HG02885 (cell line): ENCODE measurements around the gene P2RX5.
A peak's percentile ranks its signal among the peaks of the same experiment; 100 is the strongest.
"Not testable (repeated sequence)": the region's sequence is repeated elsewhere in the genome, so short reads cannot be mapped to it uniquely, and the experiment has no call there.

Source experiments
- ATAC-seq: cut with Tn5 transposase; IDR thresholded peaks from one replicate; pipeline ENCODE4 v1.9.1; 2021; ENCODE audit warnings: mild to moderate bottlenecking; ENCODE audit not compliant: unreplicated experiment, poor library complexity

P2RX5 gene, protein sequence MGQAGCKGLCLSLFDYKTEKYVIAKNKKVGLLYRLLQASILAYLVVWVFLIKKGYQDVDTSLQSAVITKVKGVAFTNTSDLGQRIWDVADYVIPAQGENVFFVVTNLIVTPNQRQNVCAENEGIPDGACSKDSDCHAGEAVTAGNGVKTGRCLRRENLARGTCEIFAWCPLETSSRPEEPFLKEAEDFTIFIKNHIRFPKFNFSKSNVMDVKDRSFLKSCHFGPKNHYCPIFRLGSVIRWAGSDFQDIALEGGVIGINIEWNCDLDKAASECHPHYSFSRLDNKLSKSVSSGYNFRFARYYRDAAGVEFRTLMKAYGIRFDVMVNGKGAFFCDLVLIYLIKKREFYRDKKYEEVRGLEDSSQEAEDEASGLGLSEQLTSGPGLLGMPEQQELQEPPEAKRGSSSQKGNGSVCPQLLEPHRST

DNA sequence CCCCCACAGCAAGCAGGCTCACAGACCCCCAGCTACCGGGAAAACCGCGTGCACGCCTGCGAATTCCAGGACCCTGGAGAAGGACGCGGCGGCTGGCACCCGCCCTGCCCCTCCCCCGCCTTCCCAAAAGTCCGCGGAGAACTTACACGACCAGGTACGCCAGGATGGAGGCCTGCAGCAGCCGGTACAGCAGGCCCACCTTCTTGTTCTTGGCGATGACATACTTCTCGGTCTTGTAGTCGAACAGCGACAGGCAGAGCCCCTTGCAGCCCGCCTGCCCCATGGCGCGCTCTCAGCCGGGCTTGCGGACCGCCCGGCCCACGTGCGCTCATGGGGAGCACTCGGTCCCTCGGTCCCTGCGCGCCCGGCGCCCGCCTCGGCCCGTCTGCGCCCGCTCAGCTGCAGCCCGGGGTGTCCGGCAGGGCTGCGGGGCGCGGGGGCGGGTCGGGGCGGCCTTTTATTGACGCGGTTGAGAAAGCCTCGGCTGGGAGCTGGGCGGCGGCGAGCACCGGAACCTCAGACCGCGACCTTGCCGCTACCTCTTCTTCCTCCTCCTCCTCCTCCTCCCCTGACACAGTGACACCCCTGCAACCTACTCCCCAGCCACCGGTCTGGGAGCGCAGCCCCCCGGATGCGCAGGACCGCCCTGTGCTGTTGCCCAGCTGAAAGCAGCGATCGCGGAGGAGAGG lies at the start of gene P2RX5:
TSS of gene P2RX5 (minus strand) at position 433 of the 689 bp plus-strand sequence. CDS start at position 283, 150 bp downstream.
- ATAC-seq: peak; percentile 47

DNA sequence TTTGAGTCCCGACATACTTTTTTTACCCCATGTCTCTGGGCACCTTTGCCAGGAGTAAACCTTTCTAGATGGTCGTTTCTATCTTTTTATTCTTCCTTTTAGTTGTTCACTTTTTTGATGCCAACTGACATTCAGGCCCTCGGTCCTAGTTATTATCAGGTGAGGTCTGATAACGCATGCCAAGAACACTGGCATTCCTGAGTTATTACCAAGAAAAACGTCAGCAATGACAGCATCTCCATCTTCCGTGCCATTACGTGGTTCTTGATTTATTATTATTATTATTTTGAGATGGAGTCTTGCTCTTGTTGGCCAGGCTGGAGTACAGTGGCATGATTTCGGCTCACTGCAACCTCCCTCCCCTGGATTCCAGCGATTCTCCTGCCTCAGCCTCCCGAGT lies 49.1 kb upstream of the P2RX5 start:
- no peak for ATAC-seq

DNA sequence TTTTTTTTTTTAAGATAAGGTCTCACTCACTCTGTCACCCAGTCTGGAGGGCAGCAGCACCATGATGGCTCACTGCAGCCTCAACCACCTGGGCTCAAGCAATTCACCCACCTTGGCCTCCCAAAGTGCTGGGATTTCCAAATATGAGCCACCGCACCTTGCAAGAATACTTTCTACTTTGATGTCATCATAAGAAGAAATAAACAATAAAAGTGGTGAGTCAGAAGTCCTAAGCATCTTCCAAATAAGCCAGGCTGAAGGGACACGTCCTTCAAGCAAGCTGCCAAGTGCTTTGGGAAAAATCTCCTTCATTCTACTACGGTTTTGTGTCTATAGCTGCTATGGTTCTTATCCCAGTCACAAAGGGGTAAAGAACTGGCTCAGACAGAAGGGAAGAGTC lies 48.1 kb upstream of the P2RX5 start:
- ATAC-seq: no peak

DNA sequence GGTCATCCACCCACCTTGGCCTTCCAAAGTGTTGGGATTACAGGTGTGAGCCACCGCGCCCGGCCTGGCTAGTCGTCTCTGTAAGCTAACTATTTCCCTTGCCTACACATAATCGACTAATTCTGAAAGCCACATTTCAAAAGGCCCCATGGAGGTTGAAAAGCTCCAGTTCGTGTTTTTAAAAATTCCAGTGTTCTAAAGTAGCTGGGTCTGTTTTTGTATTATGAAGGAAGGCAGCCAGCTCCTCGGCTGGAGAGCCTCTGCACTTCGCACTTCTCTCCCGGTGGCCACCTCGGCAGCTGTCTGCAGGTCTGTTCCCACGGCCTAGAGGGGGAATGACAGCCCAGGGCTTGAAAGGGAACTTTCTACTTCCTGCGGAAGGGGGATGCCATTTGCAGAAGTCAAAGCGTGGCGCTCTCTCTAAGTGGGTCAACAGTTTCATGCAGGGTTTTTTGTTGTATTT lies 44.7 kb upstream of the P2RX5 start:
- no peak for ATAC-seq

DNA sequence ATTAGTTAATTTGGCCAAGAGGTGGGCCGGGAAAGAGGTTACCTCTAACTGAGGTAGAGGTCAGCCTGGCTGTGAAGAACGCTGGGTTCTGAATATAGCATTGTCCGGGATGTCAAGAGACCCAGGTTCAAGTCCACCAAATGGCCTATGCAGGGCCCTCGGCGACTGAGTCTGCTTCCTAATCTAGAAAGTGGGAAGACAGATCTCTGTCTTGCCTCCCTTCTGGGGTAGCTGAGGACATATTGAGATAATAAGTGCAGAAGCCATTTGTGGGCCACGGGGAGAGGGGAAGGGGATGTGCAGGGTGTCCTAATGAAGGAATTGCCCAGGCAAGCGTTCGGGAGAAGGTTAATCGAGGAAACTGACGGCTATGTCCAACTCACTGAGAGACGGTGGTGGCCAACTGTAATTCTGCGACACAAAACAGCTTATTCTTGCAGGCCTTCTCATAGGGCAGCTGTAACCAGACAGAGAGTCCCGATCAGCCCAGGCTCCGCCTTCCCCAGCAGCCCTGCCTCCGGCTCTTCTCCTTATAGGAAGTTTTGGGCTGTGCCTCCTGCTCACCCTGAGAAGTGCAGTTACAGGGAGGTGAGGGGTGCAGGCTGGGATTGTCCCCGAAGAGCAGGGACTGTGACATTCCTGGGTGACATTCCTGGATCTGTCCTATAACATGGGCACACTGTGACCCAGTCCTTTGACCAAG lies 43.6 kb upstream of the P2RX5 start:
- ATAC-seq: no peak

DNA sequence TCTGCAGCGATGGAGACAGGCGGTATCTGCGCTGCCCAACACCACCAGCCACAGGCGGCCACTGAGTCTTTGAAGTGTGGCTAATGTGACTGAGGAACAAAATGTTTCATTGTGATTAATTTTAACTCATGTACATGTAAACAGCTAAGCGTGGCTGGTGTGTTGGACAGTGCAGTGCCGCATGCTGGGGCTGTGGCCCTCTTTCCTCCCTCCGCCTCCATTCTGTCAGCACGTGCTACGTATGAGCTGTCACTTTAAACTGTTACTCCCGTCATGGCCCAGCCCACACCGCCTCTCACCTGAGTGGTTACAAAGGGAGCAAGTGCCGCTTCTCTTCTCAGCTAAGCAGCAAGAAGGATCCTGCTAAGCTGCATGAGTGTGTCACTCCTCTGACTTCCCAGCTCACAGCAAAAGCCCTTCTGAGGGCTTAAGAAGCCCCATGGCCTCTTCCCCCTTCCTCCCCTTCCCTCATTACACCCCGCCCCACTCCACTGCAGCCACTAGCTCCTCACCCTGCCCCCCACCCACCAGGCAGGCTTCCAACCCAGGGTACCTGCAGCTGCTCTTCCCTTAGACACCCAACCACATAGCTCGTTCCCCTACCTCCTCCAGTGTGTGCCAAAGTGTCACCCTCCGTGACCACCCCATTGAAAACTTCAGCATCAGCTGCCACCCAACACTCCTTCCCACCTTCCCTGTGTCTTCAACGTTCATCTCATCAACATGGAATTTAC lies 42.8 kb upstream of the P2RX5 start:
- no peak for ATAC-seq

DNA sequence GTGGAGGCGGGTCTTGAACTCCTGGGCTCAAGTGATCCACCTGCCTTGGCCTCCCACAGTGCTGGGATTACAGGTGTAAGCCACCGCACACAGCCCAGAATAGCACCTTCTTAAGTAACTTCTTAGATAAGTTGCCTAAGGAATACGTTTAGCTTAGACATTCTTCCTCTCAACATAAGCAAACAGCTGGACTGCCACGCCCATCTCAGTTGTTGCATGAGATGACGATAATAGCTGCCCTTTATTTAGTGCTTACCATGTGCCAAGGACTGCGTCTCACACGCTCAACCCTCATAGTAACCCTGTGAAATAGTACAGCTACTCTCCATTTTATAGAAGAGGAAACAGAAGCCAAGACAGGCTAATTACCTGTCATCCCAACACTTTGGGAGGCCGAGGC lies 39.6 kb upstream of the P2RX5 start:
- no peak for ATAC-seq

DNA sequence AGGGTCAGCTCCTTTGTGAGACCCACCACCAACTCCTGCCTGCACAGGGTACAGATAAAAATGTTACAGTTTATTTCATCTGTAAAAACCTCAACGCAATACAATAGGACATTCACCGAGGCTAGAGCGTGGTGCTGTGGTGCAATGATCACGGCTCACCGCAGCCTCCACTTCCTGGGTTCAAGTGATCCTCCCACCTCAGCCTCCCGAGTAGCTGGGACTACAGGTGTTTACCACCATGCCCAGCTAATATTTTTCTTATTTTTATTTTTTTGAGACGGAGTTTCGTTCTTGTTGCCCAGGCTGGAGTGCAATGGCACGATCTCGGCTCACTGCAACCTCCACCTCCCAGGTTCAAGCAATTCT lies 38.9 kb upstream of the P2RX5 start:
- not testable (repeated sequence) for ATAC-seq

DNA sequence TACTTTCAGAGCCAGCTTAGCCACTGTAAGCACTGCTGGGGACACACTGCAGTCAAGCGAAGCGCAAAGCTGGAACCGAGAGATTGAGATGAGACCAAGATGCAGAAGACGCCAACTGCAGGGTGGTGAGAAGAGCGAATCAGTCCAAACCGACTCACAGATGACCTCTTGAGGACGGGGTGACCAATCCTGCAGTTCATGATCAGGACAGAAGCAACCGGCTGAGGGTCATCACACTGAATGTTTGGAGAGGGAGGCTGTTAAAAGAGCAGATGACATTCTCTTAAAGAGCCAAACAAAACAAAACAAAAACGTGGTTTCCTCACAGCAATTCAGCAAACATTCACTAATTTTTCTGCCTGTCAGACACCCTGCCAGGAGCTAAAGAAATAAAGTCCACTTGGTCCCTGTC lies 36.3 kb upstream of the P2RX5 start:
- no peak for ATAC-seq

DNA sequence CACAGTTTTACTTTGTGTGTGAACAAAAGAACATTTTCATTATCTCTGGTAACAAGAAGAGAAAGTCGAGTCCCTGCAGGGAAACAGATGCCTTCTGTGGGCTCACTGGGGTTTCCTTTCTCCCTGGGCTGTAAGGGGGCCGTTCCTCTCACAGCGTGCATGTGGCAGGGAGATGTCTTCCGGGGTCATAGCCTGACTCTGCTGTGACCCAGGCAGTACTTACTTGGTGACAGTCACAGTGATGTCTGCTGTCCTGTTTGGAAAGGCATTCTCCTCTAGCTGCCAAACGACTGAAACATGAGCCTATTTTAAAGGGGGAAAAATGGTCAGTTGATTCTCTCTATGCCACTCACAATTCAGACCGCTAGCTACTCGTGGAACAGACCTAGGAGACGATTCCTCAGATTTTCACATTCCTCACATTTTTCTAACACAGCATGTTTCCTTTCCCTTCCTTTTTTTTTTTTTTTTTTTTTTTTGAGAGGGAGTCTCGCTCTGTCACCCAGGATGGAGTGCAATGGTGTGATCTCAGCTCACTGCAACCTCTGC lies 35.0 kb upstream of the P2RX5 start:
- no peak for ATAC-seq

DNA sequence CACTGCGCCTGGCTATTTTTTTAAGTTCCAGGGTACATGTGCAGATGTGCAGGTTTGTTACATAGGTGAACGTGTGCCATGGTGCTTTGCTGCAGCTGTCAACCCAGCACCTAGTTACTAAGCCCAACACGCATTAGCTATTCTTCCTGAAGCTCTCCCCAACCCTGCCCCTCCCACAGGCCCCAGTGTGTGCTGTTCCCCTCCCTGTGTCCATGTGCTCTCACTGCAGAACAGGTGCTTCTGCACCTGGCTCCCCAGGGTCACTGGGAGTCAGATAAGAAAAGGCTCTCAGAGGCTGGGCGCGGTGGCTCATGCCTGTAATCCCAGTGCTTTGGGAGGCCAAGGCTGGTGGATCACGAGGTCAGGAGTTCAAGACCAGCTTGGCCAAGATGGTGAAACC lies 33.9 kb upstream of the P2RX5 start:
- no peak for ATAC-seq

DNA sequence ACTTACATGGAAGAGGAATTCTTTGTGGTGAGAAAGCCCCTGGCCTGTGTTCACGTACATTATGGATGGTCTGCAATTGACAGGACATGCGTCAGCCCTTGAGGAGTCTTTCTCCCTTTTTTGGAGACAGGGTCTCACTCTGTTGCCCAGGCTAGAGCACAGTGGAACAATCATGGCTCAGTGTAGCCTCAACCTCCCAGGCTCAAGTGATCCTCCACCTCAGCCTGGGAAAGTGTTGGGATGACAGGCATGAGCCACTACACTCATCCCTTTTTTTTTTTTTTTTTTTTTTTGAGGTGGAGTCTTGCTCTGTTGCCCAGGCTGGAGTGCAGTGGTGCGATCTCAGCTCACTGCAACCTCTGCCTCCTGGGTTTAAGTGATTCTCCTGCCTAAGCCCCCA lies 32.1 kb upstream of the P2RX5 start:
- not testable (repeated sequence) for ATAC-seq

DNA sequence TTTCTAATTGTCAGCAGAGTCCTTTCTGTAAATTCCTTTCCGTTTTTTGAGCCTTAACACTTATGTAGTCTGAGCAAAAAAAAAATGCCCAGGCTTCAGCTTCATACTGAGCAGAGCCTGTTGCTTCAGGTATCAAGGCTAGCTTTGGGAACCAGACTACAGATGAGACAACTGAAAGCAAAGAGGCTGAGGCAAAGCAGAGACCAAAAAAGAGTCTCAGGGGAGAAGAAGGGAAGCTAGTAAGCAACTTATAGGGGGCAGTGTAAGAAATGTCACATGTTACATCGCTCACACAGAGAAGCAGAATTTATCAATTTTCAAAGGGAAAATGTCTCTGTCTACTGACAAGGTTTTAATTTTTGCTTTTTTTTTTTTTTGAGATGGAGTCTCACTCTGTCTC lies 31.1 kb upstream of the P2RX5 start:
- ATAC-seq: no peak

DNA sequence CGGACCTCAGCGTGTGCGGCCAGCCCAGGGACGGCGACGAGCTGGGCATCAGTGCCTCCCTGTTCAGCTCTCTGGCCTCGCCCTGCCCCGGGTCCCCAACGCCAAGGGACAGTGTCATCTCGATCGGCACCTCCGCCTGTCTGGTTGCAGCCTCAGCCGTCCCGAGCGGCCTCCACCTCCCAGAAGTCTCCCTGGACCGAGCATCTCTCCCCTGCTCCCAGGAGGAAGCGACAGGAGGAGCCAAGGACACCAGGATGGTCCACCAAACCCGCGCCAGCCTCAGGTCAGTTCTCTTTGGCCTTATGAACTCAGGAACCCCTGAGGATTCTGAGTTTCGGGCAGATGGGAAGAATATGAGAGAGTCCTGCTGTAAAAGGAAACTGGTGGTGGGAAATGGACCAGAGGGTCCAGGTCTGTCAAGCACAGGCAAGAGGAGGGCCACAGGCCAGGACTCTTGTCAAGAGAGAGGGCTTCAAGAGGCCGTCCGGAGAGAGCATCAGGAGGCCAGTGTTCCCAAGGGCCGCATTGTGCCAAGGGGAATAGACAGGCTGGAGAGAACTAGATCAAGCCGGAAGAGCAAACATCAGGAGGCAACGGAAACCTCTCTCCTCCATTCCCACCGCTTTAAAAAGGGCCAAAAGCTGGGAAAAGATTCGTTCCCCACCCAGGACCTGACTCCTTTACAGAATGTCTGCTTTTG lies 28.6 kb upstream of the P2RX5 start:
- ATAC-seq: no peak

DNA sequence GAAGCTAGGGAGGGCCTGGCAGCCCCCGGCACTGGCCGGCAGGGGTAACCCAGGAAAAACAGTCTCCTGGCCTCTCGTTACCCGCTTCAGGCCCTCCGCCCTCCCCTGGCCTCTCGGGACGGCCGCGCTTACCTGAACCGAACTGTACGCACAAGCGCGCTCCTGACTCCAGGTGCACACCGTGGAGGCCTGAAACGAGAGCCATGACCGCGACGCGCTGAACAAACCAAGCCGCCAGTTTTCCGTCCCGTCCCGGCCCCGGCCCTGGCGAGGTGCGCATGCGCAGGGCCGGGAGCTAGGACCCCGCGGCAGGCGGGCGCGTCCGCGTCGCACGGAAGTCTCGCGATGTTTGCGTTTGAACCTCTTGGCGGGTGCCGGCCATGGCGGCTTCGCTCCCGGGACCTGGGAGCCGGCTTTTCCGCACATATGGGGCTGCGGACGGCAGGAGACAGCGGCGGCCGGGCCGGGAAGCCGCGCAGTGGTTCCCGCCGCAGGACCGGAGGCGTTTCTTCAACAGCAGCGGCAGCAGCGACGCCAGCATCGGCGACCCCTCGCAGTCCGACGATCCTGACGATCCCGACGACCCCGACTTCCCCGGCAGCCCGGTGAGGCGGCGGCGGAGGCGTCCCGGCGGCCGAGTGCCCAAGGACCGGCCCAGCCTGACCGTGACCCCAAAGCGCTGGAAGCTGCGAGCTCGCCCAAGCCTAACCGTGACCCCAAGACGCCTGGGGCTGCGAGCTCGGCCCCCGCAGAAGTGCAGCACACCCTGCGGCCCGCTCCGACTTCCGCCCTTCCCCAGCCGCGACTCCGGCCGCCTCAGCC lies 27.8 kb upstream of the P2RX5 start, which contains the start of gene HASPIN:
TSS of gene HASPIN (plus strand) at position 348 of the 822 bp plus-strand sequence. CDS start at position 381, 33 bp downstream.
- peak; percentile 80 for ATAC-seq

DNA sequence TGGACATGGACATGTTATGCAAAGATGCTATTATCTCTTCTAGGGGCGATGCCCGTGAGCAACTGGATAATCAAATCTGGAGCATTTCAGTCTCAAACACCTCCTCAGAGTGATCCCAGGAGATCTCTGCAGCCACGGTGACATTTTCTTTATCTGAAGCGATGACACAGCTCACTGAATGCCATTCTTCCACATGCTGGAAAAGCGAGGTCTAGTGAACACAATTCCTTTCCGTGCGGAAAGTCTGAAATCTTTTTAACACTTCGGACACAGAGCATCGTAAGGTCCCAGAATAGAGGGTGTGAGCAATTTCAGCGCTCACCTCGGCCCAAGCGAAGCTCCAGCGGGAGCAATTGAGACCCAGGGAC lies 27.2 kb upstream of the P2RX5 start:
- ATAC-seq: no peak

DNA sequence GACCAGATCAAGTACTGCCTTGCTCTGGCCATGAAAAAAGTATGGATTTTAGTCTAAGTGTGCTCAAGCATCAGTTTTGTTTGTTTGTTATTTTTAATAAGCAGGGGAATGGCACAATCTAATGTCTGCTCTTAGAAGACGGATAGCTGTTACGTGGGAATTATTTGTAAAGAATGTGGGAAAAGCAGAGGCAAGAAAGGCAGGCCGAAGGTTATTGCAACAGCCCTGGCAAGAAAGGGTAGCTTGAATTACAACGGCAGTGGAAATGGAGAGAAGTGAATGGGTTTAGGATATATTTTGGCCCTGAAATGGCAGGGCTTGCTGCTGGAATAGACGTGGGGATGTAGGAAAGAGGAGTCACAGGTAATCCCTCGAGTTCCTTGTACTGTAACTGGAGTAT lies 26.8 kb upstream of the P2RX5 start:
- ATAC-seq: no peak

DNA sequence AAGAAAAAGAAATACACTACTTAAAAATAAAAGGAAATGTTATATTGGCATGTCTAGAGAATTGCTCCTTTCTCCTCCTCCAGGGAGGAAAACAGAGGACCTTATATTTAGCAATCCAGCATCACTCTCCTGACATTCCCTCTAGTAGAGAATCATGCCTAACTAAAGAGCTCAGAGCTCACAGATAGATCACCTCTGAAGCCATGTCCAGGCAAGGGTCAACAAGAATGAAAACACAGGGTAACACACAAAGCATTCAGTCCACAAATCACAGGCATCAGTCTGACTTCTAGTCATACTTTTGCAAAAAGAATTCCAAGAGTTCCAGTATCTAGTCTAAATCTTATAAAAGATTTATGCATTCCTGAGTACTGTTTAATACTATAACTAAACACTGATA lies 23.3 kb upstream of the P2RX5 start:
- no peak for ATAC-seq

DNA sequence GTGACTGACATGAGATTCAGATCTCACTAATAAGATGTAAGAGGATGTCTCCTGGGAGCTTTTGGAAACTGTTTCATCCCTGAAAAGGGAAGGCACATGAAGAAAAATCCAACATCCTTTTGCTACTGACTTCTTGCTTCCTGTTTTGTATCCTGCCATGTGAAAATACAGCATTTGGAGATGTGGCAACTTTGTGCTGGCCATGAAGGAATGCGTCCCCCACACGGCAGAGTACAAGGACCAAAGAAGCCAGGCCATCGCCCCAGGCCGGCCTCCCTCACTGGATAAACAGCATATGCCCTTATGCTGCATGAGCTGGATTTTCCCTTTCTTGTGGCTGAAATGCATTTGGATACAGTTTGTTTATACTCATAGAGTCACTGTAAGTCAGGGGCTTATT lies 22.2 kb upstream of the P2RX5 start:
- no peak for ATAC-seq
